Progenitor cell of endocrine pancreas (in vitro differentiated cells): Measurements from ENCODE around the gene CEP83. TPM values are rescaled to one million over a fixed set of nuclear protein-coding genes. Genes with fewer than 3 reads are reported as not detected.
"Not testable (repeated sequence)": the region's sequence is repeated elsewhere in the genome, so short reads cannot be mapped to it uniquely, and the experiment has no call there.

Experiments used
- DNase-seq: peaks from one replicate; pipeline ENCODE4 v3.0.0; 2021; ENCODE audit warnings: low spot score; ENCODE audit not compliant: unreplicated experiment
- H3K27ac Mint-ChIP-seq: 2 replicates; pipeline ENCODE4 v1.8.0; 2021; ENCODE audit warnings: mild to moderate bottlenecking, moderate library complexity, mixed read lengths
- H3K27me3 Mint-ChIP-seq: 2 replicates; pipeline ENCODE4 v1.8.0; 2021; ENCODE audit warnings: mixed read lengths
- H3K36me3 Mint-ChIP-seq: 2 replicates; pipeline ENCODE4 v1.8.0; 2022; ENCODE audit warnings: mixed read lengths; ENCODE audit not compliant: insufficient read depth
- H3K4me1 Mint-ChIP-seq: 2 replicates; pipeline ENCODE4 v1.8.0; 2021; ENCODE audit warnings: low read depth, mixed read lengths
- H3K4me3 Mint-ChIP-seq: 2 replicates; pipeline ENCODE4 v1.8.0; 2021; ENCODE audit warnings: low read depth, mild to moderate bottlenecking, moderate library complexity, mixed read lengths
- H3K9me3 Mint-ChIP-seq: 2 replicates; pipeline ENCODE4 v1.8.0; 2021; ENCODE audit warnings: low read depth, mixed read lengths
- CTCF ChIP-seq: fragments of 200-600 bp; sonication (generic); IDR thresholded peaks from one replicate; pipeline ENCODE4 v1.5.0; 2021; ENCODE audit warnings: antibody characterized with exemption, mild to moderate bottlenecking; ENCODE audit not compliant: unreplicated experiment
- total RNA-seq: library from RNA; stranded (reverse); gene quantifications from 2 replicates; pipeline ENCODE4 v1.2.1, GENCODE V29; 2021

The CEP83 gene
- total RNA-seq, 1 donor from 2014 or later, result 38.6 TPM

GRCh38 chr12:94457311-94457710, 2.4 kb downstream of the CEP83 start:
- H3K27ac Mint-ChIP-seq, result no peak overlapping the region
- peaks cover 14% of the 10 kb centered on the region for H3K36me3 Mint-ChIP-seq
- peaks cover 8% of the 10 kb centered on the region for H3K4me1 Mint-ChIP-seq
- no peak overlapping the region for H3K4me3 Mint-ChIP-seq
- no peak for DNase-seq
- TF ChIP-seq CTCF, result no peak
- no peaks in the 10 kb centered on the region for H3K27me3 Mint-ChIP-seq
- peaks cover 2% of the 10 kb centered on the region for H3K9me3 Mint-ChIP-seq

GRCh38 chr12:94454318-94454717, 5.3 kb downstream of the CEP83 start:
- not testable (repeated sequence) for DNase-seq

GRCh38 chr12:94445662-94446061, 14.0 kb downstream of the CEP83 start:
- no peak for DNase-seq
- no peak for TF ChIP-seq CTCF
- Mint-ChIP-seq H3K4me3 (no peak overlapping the region), H3K4me1 (no peaks in the 10 kb centered on the region), H3K27me3 (no peaks in the 10 kb centered on the region), H3K27ac (no peak overlapping the region), H3K36me3 (peaks cover 14% of the 10 kb centered on the region), H3K9me3 (peaks cover 12% of the 10 kb centered on the region)

More at GRCh38 chr12:94454318-94454717, 5.3 kb downstream of the CEP83 start:
- not testable (repeated sequence) for H3K4me3 Mint-ChIP-seq, H3K27ac Mint-ChIP-seq, H3K4me1 Mint-ChIP-seq, H3K27me3 Mint-ChIP-seq
- peaks cover 13% of the 10 kb centered on the region for H3K9me3 Mint-ChIP-seq
- H3K36me3 Mint-ChIP-seq, result peaks cover 23% of the 10 kb centered on the region

GRCh38 chr12:94437303-94437702, 22.4 kb downstream of the CEP83 start:
- H3K4me3 Mint-ChIP-seq, result no peak overlapping the region
- H3K36me3 Mint-ChIP-seq, result peaks cover 26% of the 10 kb centered on the region
- peaks cover 28% of the 10 kb centered on the region for H3K4me1 Mint-ChIP-seq
- peaks cover 30% of the 10 kb centered on the region for H3K9me3 Mint-ChIP-seq
- H3K27ac Mint-ChIP-seq, result peak overlapping the region; percentile 57
- no peak for DNase-seq
- H3K27me3 Mint-ChIP-seq, result no peaks in the 10 kb centered on the region
- TF ChIP-seq CTCF, result no peak

GRCh38 chr12:94435511-94435927, 24.1 kb downstream of the CEP83 start:
- TF ChIP-seq CTCF, result no peak
- Mint-ChIP-seq H3K9me3 (peaks cover 34% of the 10 kb centered on the region), H3K27me3 (no peaks in the 10 kb centered on the region), H3K4me3 (no peak overlapping the region), H3K36me3 (peaks cover 28% of the 10 kb centered on the region), H3K27ac (peak overlapping the region; percentile 7), H3K4me1 (peaks cover 29% of the 10 kb centered on the region)
- no peak for DNase-seq

- peak; percentile 26 for TF ChIP-seq CTCF
- Mint-ChIP-seq H3K27ac (peak overlapping the region; percentile 92), H3K36me3 (peaks cover 24% of the 10 kb centered on the region), H3K4me3 (peak overlapping the region; percentile 22), H3K4me1 (peaks cover 29% of the 10 kb centered on the region), H3K9me3 (peaks cover 25% of the 10 kb centered on the region), H3K27me3 (no peaks in the 10 kb centered on the region)
- no peak for DNase-seq
These were observed 25.5 kb downstream of the CEP83 start for GRCh38 chr12:94434171-94434570.
